ENCODE results near the gene LGR5. TPM values are rescaled to one million over a fixed set of nuclear protein-coding genes. Genes with fewer than 3 reads are reported as not detected.

The LGR5 gene
- total and polyA plus RNA-seq, 2 of the 13 experiments (the other 11 are each of a cell fraction or from before 2014, with no cell fraction given) = 37.0 to 121 TPM

GRCh38 chr12:71536939-71537622 is 97.5 kb downstream of the LGR5 start (continued):
- TF ChIP-seq WIZ (CRISPR knock-in tag; IDR thresholded peaks at IDR 0.05) (no peak), ARHGAP35 (CRISPR knock-in tag; IDR thresholded peaks at IDR 0.05; ENCODE audit: borderline replicate concordance) (no peak), ATF5 (CRISPR knock-in tag; IDR thresholded peaks at IDR 0.05; ENCODE audit: low read depth) (no peak), HIC2 (CRISPR knock-in tag; IDR thresholded peaks at IDR 0.05; ENCODE audit: low read depth) (peak; percentile 28; the same call in 1 of the 2 replicates), ARID4A (CRISPR knock-in tag; IDR thresholded peaks at IDR 0.05; ENCODE audit: borderline replicate concordance) (peak; percentile 60; the same call in 1 of the 2 replicates), ZNF501 (CRISPR knock-in tag; IDR thresholded peaks at IDR 0.05) (peak; percentile 42; the same call in 1 of the 2 replicates), NONO (IDR thresholded peaks at IDR 0.05) (no peak), NONO (CRISPR knock-in tag; conservative IDR thresholded peaks at IDR 0.05) (peak; percentile 73), ELF3 (CRISPR knock-in tag; IDR thresholded peaks at IDR 0.05) (peak; percentile 72), CSRNP2 (CRISPR knock-in tag; conservative IDR thresholded peaks at IDR 0.05; ENCODE audit: low read depth) (no peak), U2AF2 (IDR thresholded peaks at IDR 0.05; ENCODE audit: low read depth, low read length) (no peak), ZNF350 (CRISPR knock-in tag; IDR thresholded peaks at IDR 0.05; ENCODE audit: borderline replicate concordance, low read depth) (no peak; the same call in 1 of the 2 replicates), ZNF597 (CRISPR knock-in tag; IDR thresholded peaks at IDR 0.05) (no peak), ETV5 (CRISPR knock-in tag; IDR thresholded peaks at IDR 0.05; ENCODE audit: borderline replicate concordance) (peak; percentile 46; the same call in 1 of the 2 replicates), SRY (CRISPR knock-in tag; IDR thresholded peaks at IDR 0.05) (no peak), ZNF224 (CRISPR knock-in tag; IDR thresholded peaks at IDR 0.05) (no peak)
